ENCODE measurements around the gene EXOC6B.
"Not testable (repeated sequence)": the region's sequence is repeated elsewhere in the genome, so short reads cannot be mapped to it uniquely, and the experiment has no call there.

EXOC6B gene

GRCh38 chr2:72681016-72681995 lies 144.5 kb downstream of the EXOC6B start:
- no peak for DNase-seq (ENCODE audit: low spot score)

DNA sequence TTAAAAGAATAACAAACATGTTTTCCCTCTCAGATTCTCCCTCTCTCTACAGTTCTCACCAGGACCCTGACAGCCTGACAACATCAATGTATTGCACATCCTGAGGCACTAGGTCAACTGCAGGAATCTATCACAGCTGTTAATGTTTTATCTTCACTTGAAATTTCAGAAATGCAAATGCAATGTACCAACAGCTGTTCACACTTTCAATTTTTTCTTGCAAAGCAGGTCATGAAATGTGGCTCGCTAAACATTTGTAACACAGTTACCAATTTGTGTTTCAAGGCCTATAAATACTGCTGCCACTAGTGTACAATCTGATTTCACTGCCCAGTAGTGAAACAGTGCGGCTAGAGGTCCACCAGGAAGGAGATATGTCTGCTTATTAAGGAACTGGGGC lies 147.8 kb downstream of the EXOC6B start:
- no peak for DNase-seq (ENCODE audit: low spot score)

- DNase-seq (ENCODE audit: low spot score), result no peak
Measured at GRCh38 chr2:72676341-72677025, 149.3 kb downstream of the EXOC6B start.

DNA sequence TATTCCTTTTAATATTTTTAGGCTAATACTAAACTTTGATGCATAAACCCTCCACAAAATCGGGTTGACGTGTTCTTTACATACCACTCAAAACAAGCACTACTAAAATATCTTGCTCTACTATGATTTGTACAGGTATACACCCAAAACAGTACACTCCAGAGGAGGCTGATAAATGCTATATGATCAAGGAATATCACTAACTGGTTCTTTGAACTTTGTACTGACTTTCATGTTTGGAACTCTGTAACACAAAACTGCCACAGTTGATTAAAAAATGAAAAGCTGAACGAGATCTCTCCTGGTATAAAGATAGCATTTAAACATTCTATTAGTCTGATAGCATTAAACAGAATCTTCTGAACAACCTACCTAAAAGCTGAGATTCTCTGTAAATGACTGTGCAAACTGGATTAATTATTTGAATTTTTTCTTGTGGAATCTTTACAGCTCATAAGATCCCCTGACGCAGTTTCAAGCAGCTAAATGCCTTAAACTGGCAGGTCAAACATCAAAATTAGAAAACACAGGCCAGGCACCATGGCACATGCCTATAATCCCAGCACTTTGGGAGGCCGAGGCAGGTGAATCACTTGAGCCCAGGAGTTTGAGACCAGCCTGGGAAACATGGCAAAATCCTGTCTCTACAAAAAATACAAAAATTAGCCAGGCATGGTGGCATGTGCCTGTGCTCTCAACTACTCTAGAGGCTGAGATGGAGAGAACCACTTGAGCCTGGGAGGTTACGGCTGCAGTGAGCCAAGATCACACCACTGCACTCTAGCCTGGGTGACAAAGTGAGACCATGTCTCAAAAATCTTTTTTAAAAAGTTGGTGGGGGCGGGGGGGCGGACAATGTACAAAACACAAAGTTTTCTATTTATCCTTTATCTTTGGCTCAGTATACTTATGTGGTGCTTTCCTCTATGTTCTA lies 150.6 kb downstream of the EXOC6B start:
- DNase-seq (ENCODE audit: low spot score), result no peak

DNA sequence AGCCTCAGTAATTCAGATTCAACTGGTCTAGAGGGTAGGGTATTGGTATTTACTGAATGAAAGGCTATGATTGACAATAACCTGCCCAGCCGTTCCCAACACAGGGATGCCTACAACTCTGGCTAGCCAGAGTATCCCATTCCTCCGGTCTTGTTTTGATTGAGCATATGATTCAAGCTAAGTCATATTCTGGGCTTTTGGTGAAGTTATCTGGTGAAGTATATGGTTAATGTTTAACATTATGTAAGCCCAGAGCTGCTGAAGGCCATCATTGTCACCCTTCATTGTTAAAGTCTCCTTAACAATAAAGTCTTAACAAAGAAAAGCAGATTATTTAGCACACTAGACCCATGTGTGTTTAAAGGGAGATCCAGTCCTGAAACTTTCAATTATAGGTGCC lies 152.6 kb downstream of the EXOC6B start:
- DNase-seq (ENCODE audit: low spot score), result no peak

GRCh38 chr2:72669121-72669520 lies 156.7 kb downstream of the EXOC6B start:
- peak; percentile 72 for DNase-seq (ENCODE audit: low spot score)

GRCh38 chr2:72668647-72669046 lies 157.2 kb downstream of the EXOC6B start:
- no peak for DNase-seq (ENCODE audit: low spot score)

DNA sequence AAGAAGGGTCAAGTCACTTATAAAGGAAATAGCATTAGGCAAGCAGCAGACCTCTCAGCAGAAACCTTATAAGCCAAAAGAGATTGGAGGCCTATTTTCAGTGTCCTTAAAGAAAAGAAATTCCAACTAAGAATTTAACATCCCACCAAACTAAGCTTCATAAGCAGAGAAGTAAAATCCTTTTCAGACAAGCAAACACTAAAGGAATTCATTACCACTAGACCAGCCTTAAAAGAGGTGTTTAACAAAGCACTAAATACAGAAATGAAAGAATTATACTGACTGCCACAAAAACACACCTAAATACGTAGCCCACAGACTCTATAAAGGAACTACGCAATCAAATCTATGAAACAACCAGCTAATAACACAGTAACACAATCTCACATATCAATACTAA lies 160.4 kb downstream of the EXOC6B start:
- no peak for DNase-seq (ENCODE audit: low spot score)

GRCh38 chr2:72661985-72662384 lies 163.8 kb downstream of the EXOC6B start:
- DNase-seq (ENCODE audit: low spot score), result no peak

DNA sequence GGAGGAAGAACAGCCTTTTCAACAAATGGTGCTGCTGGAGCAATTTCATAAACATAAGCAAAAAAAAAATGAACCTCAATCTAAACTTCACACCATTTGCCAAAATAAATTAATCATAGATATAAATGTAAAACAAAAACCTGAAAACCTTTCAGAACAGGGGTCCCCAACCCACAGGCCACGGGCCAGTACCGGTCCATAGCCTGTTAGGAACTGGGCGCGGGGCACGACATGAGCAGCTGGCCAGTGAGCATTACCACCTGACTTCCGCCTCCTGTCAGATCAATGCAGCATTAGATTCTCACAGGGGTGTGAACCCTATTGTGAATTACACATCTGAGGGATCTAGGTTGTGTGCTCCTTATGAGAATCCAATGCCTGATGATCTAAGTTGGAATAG lies 176.0 kb downstream of the EXOC6B start:
- DNase-seq (ENCODE audit: low spot score), result no peak

GRCh38 chr2:72641221-72641620 lies 184.6 kb downstream of the EXOC6B start:
- not testable (repeated sequence) for DNase-seq (ENCODE audit: low spot score)

DNA sequence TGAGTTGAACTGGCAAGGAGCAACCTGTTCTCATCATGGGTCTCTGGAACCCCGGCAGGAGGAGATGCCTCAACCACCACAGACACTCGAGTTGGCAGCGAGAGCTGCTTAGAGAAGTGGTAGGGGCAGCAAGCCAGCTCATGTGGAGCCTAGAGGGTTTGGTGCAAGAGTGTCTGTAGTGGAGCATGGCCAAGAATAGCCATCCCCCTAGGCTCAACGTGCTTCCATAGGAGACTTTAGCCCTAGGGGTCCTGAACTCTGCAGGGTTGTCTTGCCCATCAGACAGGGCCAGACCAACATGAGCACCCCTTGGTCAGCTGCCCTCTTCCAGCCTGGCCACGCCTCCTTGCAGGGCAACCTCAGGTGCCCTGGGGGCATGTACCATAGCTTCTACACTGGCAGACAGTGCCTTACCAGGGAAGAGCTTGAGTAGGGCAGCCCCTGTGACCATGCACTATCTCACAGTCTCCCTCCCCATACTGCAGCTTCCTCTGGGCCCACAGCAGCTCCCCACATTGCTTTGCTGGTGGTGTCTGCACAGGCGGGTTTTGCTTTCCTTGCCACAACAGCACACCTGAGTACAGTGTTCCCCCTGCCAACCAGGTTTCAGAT lies 187.1 kb downstream of the EXOC6B start:
- DNase-seq (ENCODE audit: low spot score), result no peak

- no peak for DNase-seq (ENCODE audit: low spot score)
Measured at GRCh38 chr2:72636210-72636609, 189.6 kb downstream of the EXOC6B start.

GRCh38 chr2:72630767-72631166 lies 195.1 kb downstream of the EXOC6B start:
- peak; percentile 6 for DNase-seq (ENCODE audit: low spot score)

GRCh38 chr2:72629062-72629461 lies 196.8 kb downstream of the EXOC6B start:
- no peak for DNase-seq (ENCODE audit: low spot score)

- DNase-seq (ENCODE audit: low spot score), result no peak
Measured at GRCh38 chr2:72627083-72627482, 198.8 kb downstream of the EXOC6B start.

- DNase-seq (ENCODE audit: low spot score), result no peak
Measured at GRCh38 chr2:72625366-72625765, 200.5 kb downstream of the EXOC6B start.

DNA sequence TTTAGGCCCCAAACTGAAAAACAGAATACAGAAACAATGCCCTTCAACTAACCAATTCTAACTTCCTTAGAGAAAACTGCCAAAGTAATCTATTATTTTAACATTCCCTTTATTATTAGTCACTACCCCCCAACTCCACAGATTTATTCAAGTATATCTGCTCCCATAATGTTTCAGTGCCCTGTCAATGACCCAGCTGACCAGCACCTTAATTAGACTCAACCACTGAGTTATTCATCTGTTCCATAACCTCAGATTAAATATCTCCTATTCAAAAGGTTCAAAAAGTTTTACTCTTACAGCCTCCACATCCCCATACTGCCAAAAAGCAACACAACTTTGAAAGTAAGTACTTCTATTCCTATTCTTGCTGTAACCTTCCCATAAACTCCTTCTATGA lies 202.4 kb downstream of the EXOC6B start:
- no peak for DNase-seq (ENCODE audit: low spot score)

DNA sequence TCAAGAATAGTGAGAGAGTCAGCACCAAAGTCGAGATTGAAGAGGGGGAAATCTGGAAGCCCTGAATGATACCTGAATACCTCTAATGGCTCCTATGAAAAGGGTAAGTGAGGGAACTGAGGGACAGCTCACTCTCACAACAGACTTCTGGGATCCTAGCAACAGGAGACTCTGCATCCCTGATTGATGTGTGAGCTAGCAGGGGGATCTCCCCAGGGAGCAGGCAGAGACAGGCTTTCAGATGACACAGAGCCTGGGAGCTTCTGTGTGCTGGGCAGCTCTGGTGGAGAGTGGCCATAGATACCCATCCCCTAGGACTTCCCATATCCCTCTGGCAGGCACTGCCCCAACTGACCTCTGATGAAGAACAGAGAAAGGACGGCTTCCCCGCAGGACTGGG lies 206.2 kb downstream of the EXOC6B start:
- DNase-seq (ENCODE audit: low spot score), result no peak

- no peak for DNase-seq (ENCODE audit: low spot score)
Measured at GRCh38 chr2:72613931-72614330, 211.9 kb downstream of the EXOC6B start.

- no peak for DNase-seq (ENCODE audit: low spot score)
Measured at GRCh38 chr2:72612614-72613160, 213.1 kb downstream of the EXOC6B start.
